ENCODE data around the gene BCL11B. TPM values are rescaled to one million over a fixed set of nuclear protein-coding genes. Genes with fewer than 3 reads are reported as not detected.

Gene BCL11B
- total RNA-seq, 2 experiments from 2014 or later: 48.9 to 49.1 TPM

- no peaks in the 10 kb centered on the region for H3K27me3 Mint-ChIP-seq
- CTCF ChIA-PET: interaction anchor here (0.7 to 2.4 kb wide), 11 partner anchors 11 to 51 kb away, joined by 3 to 12 read pairs (median 4); no protein-coding TSS in a partner anchor
- intact Hi-C loops (cut with micrococcal nuclease): no loop called here
- no peak for DNase-seq
- H3K36me3 Mint-ChIP-seq: peaks cover 33% of the 10 kb centered on the region
- H3K27ac Mint-ChIP-seq: peak overlapping the region; percentile 91
- POLR2A ChIA-PET: interaction anchor here (0.9 to 2.5 kb wide), 6 partner anchors 10 to 51 kb away, joined by 3 to 10 read pairs (median 6); no protein-coding TSS in a partner anchor
- no peaks in the 10 kb centered on the region for H3K9me3 Mint-ChIP-seq
- H3K4me3 Mint-ChIP-seq: peak overlapping the region; percentile 70
- peaks cover 93% of the 10 kb centered on the region for H3K4me1 Mint-ChIP-seq (ENCODE audit: low read depth)
Observed at GRCh38 chr14:99214701-99215100, 57.3 kb downstream of the BCL11B start.

GRCh38 chr14:99213527-99213971, 58.4 kb downstream of the BCL11B start:
- Mint-ChIP-seq H3K36me3 (peaks cover 29% of the 10 kb centered on the region), H3K4me1 (ENCODE audit: low read depth) (peaks cover 96% of the 10 kb centered on the region), H3K27me3 (no peaks in the 10 kb centered on the region), H3K9me3 (no peaks in the 10 kb centered on the region), H3K27ac (peak overlapping the region; percentile 91), H3K4me3 (peak overlapping the region; percentile 65)
- peak; percentile 63 for DNase-seq
- ChIA-PET CTCF (interaction anchor here (0.6 to 1.8 kb wide), 4 partner anchors 9 to 52 kb away, joined by 3 to 7 read pairs (median 4); no protein-coding TSS in a partner anchor), POLR2A (interaction anchor here (1.0 to 2.5 kb wide), 10 partner anchors 10 to 58 kb away, joined by 3 to 10 read pairs (median 4); partner anchors contain the start of gene BCL11B)
- intact Hi-C loops (cut with micrococcal nuclease): loop anchor here (1.0 to 2.0 kb wide), 3 partner anchors 8 to 17 kb away; no protein-coding TSS in a partner anchor

GRCh38 chr14:99213101-99213500, 58.9 kb downstream of the BCL11B start:
- peak; percentile 67 for DNase-seq
- Mint-ChIP-seq H3K36me3 (peaks cover 25% of the 10 kb centered on the region), H3K4me3 (peak overlapping the region; percentile 65), H3K9me3 (no peaks in the 10 kb centered on the region), H3K27me3 (no peaks in the 10 kb centered on the region), H3K27ac (peak overlapping the region; percentile 91), H3K4me1 (ENCODE audit: low read depth) (peaks cover 96% of the 10 kb centered on the region)
- intact Hi-C loops (cut with micrococcal nuclease): loop anchor here (1.0 to 2.0 kb wide), 3 partner anchors 8 to 18 kb away; no protein-coding TSS in a partner anchor
- ChIA-PET POLR2A (interaction anchor here (1.0 to 2.5 kb wide), 8 partner anchors 9 to 59 kb away, joined by 3 to 10 read pairs (median 4); partner anchors contain the start of gene BCL11B), CTCF (interaction anchor here (1.3 to 1.8 kb wide), 4 partner anchors 9 to 53 kb away, joined by 3 to 7 read pairs (median 4); no protein-coding TSS in a partner anchor)

- no peaks in the 10 kb centered on the region for H3K9me3 Mint-ChIP-seq
- ChIA-PET CTCF (interaction anchor here (1.2 to 1.5 kb wide), 2 partner anchors 17 to 24 kb away, joined by 3 to 4 read pairs; no protein-coding TSS in a partner anchor), POLR2A (interaction anchor here (1.0 to 2.5 kb wide), 5 partner anchors 11 to 59 kb away, joined by 3 to 10 read pairs (median 4); partner anchors contain the start of gene BCL11B)
- no peaks in the 10 kb centered on the region for H3K27me3 Mint-ChIP-seq
- peaks cover 100% of the 10 kb centered on the region for H3K4me1 Mint-ChIP-seq (ENCODE audit: low read depth)
- peak; percentile 52 for DNase-seq
- peaks cover 25% of the 10 kb centered on the region for H3K36me3 Mint-ChIP-seq
- intact Hi-C loops (cut with micrococcal nuclease): loop anchor here (1.0 to 2.0 kb wide), 3 partner anchors 7 to 18 kb away; no protein-coding TSS in a partner anchor
- peak overlapping the region; percentile 65 for H3K4me3 Mint-ChIP-seq
- H3K27ac Mint-ChIP-seq: peak overlapping the region; percentile 91
Observed at GRCh38 chr14:99212646-99213045, 59.4 kb downstream of the BCL11B start.

- peak overlapping the region; percentile 65 for H3K4me3 Mint-ChIP-seq
- ChIA-PET CTCF (interaction anchor here (1.2 to 1.5 kb wide), 2 partner anchors 18 to 23 kb away, joined by 3 to 4 read pairs; no protein-coding TSS in a partner anchor), POLR2A (interaction anchor here (1.1 kb wide), 1 partner anchor 10 kb away, joined by 4 read pairs; no protein-coding TSS in a partner anchor)
- no peaks in the 10 kb centered on the region for H3K9me3 Mint-ChIP-seq
- H3K36me3 Mint-ChIP-seq: peaks cover 24% of the 10 kb centered on the region
- peak overlapping the region; percentile 91 for H3K27ac Mint-ChIP-seq
- intact Hi-C loops (cut with micrococcal nuclease): loop anchor here (2.0 kb wide), 2 partner anchors 15 to 19 kb away; no protein-coding TSS in a partner anchor
- no peaks in the 10 kb centered on the region for H3K27me3 Mint-ChIP-seq
- DNase-seq: no peak
- H3K4me1 Mint-ChIP-seq (ENCODE audit: low read depth): peaks cover 100% of the 10 kb centered on the region
Observed at GRCh38 chr14:99212199-99212598, 59.8 kb downstream of the BCL11B start.

GRCh38 chr14:99211410-99211809, 60.6 kb downstream of the BCL11B start:
- Mint-ChIP-seq H3K4me3 (no peak overlapping the region), H3K4me1 (ENCODE audit: low read depth) (peaks cover 100% of the 10 kb centered on the region)
- POLR2A ChIA-PET: no interaction called here

GRCh38 chr14:99210333-99210732, 61.7 kb downstream of the BCL11B start:
- H3K27ac Mint-ChIP-seq: peak overlapping the region; percentile 91
- no peak for DNase-seq
- intact Hi-C loops (cut with micrococcal nuclease): no loop called here
- H3K9me3 Mint-ChIP-seq: no peaks in the 10 kb centered on the region
- CTCF ChIA-PET: interaction anchor here (0.9 to 1.7 kb wide), 5 partner anchors 14 to 206 kb away, joined by 3 to 7 read pairs (median 3); no protein-coding TSS in a partner anchor
- POLR2A ChIA-PET: no interaction called here
- H3K4me3 Mint-ChIP-seq: no peak overlapping the region
- H3K4me1 Mint-ChIP-seq (ENCODE audit: low read depth): peaks cover 100% of the 10 kb centered on the region
- no peaks in the 10 kb centered on the region for H3K27me3 Mint-ChIP-seq
- H3K36me3 Mint-ChIP-seq: peaks cover 26% of the 10 kb centered on the region

More at GRCh38 chr14:99211410-99211809, 60.6 kb downstream of the BCL11B start:
- intact Hi-C loops (cut with micrococcal nuclease): no loop called here
- Mint-ChIP-seq H3K27me3 (no peaks in the 10 kb centered on the region), H3K9me3 (no peaks in the 10 kb centered on the region), H3K36me3 (peaks cover 21% of the 10 kb centered on the region), H3K27ac (peak overlapping the region; percentile 91)
- CTCF ChIA-PET: interaction anchor here (1.2 kb wide), 1 partner anchor 19 kb away, joined by 4 read pairs; no protein-coding TSS in a partner anchor
- no peak for DNase-seq

GRCh38 chr14:99209409-99209808, 62.6 kb downstream of the BCL11B start:
- no peaks in the 10 kb centered on the region for H3K27me3 Mint-ChIP-seq
- CTCF ChIA-PET: interaction anchor here (1.7 kb wide), 1 partner anchor 20 kb away, joined by 4 read pairs; no protein-coding TSS in a partner anchor
- H3K36me3 Mint-ChIP-seq: peaks cover 35% of the 10 kb centered on the region
- POLR2A ChIA-PET: no interaction called here
- H3K9me3 Mint-ChIP-seq: no peaks in the 10 kb centered on the region
- intact Hi-C loops (cut with micrococcal nuclease): no loop called here
- H3K27ac Mint-ChIP-seq: peak overlapping the region; percentile 91
- DNase-seq: no peak
- peaks cover 100% of the 10 kb centered on the region for H3K4me1 Mint-ChIP-seq (ENCODE audit: low read depth)
- no peak overlapping the region for H3K4me3 Mint-ChIP-seq

- ChIA-PET CTCF (interaction anchor here (0.6 to 1.6 kb wide), 5 partner anchors 16 to 52 kb away, joined by 3 read pairs; no protein-coding TSS in a partner anchor), POLR2A (no interaction called here)
- intact Hi-C loops (cut with micrococcal nuclease): no loop called here
- peak overlapping the region; percentile 91 for H3K27ac Mint-ChIP-seq
- H3K36me3 Mint-ChIP-seq: peaks cover 37% of the 10 kb centered on the region
- H3K4me1 Mint-ChIP-seq (ENCODE audit: low read depth): peaks cover 100% of the 10 kb centered on the region
- no peaks in the 10 kb centered on the region for H3K9me3 Mint-ChIP-seq
- H3K27me3 Mint-ChIP-seq: no peaks in the 10 kb centered on the region
- H3K4me3 Mint-ChIP-seq: peak overlapping the region; percentile 2
- no peak for DNase-seq
Observed at GRCh38 chr14:99208318-99208717, 63.7 kb downstream of the BCL11B start.

GRCh38 chr14:99207456-99207855, 64.5 kb downstream of the BCL11B start:
- Mint-ChIP-seq H3K4me3 (no peak overlapping the region), H3K36me3 (peaks cover 42% of the 10 kb centered on the region)

GRCh38 chr14:99206090-99206489, 65.9 kb downstream of the BCL11B start:
- POLR2A ChIA-PET: no interaction called here
- H3K36me3 Mint-ChIP-seq: peaks cover 31% of the 10 kb centered on the region

More at GRCh38 chr14:99207456-99207855, 64.5 kb downstream of the BCL11B start:
- Mint-ChIP-seq H3K27me3 (no peaks in the 10 kb centered on the region), H3K4me1 (ENCODE audit: low read depth) (peaks cover 100% of the 10 kb centered on the region), H3K9me3 (no peaks in the 10 kb centered on the region), H3K27ac (peak overlapping the region; percentile 91)
- intact Hi-C loops (cut with micrococcal nuclease): no loop called here
- ChIA-PET CTCF (interaction anchor here (0.9 to 1.7 kb wide), 6 partner anchors 12 to 61 kb away, joined by 3 to 4 read pairs (median 3); no protein-coding TSS in a partner anchor), POLR2A (interaction anchor here (1.0 kb wide), 1 partner anchor 13 kb away, joined by 4 read pairs; no protein-coding TSS in a partner anchor)
- DNase-seq: no peak

More at GRCh38 chr14:99206090-99206489, 65.9 kb downstream of the BCL11B start:
- H3K27ac Mint-ChIP-seq: peak overlapping the region; percentile 91
- peak overlapping the region; percentile 23 for H3K4me3 Mint-ChIP-seq
- H3K9me3 Mint-ChIP-seq: no peaks in the 10 kb centered on the region
- intact Hi-C loops (cut with micrococcal nuclease): no loop called here
- H3K4me1 Mint-ChIP-seq (ENCODE audit: low read depth): peaks cover 100% of the 10 kb centered on the region
- no peak for DNase-seq
- no peaks in the 10 kb centered on the region for H3K27me3 Mint-ChIP-seq
- CTCF ChIA-PET: interaction anchor here (1.5 kb wide), 1 partner anchor 59 kb away, joined by 4 read pairs; no protein-coding TSS in a partner anchor

Measured in activated CD4-positive, alpha-beta memory T cell treated with anti-CD3 and anti-CD28 coated beads for 36 hours (primary cell).